BLaER1 treated with 17β-estradiol and CSF1 and Interleukin-3, amounts not matched to agents 10 nM and 100 nM (cell line): ENCODE results near the gene MRI1.

Source experiments
- H3K27ac ChIP-seq, 11 experiments: shearing (Covaris generic); formaldehyde crosslinking; 2 replicates each; pipeline ENCODE4 v1.8.1; 2022
- H3K27me3 ChIP-seq, 11 experiments: shearing (Covaris generic); formaldehyde crosslinking; 2 replicates each; pipeline ENCODE4 v1.8.1; 2022
- H3K36me3 ChIP-seq, 11 experiments: shearing (Covaris generic); formaldehyde crosslinking; 2 replicates each; pipeline ENCODE4 v1.8.1; 2022
- H3K4me1 ChIP-seq, 10 experiments: shearing (Covaris generic); formaldehyde crosslinking; 2 replicates each; pipeline ENCODE4 v1.8.1; 2022
- H3K4me2 ChIP-seq, 11 experiments: shearing (Covaris generic); formaldehyde crosslinking; 2 replicates each; pipeline ENCODE4 v1.8.1; 2022
- H3K4me3 ChIP-seq, 10 experiments: shearing (Covaris generic); formaldehyde crosslinking; 2 replicates each; pipeline ENCODE4 v1.8.1; 2022
- H3K9ac ChIP-seq, 11 experiments: shearing (Covaris generic); formaldehyde crosslinking; 2 replicates each; pipeline ENCODE4 v1.8.1; 2022
- H3K9me3 ChIP-seq, 11 experiments: shearing (Covaris generic); formaldehyde crosslinking; replicated peaks in 1 of 11; 2 replicates each; pipeline ENCODE4 v1.8.1; 2022
- H4K20me1 ChIP-seq, 11 experiments: shearing (Covaris generic); formaldehyde crosslinking; 2 replicates each; pipeline ENCODE4 v1.8.1; 2022
- Cebpa-rat ChIP-seq, 11 experiments: shearing (Covaris generic); IDR thresholded peaks; 2 replicates each; pipeline ENCODE4 v1.8.1; 2022

MRI1 gene

GRCh38 chr19:13756210-13756609, 8.1 kb upstream of the MRI1 start:
- H4K20me1 ChIP-seq = peaks cover 0 to 26% (median 5%) of the 10 kb centered on the region in 11 experiments; a peak in 9 of 22 replicates
- H3K9me3 ChIP-seq = no peaks in the 10 kb centered on the region
- H3K9ac ChIP-seq = no peak overlapping the region
- H3K4me2 ChIP-seq = no peak overlapping the region
- H3K27ac ChIP-seq = no peak overlapping the region
- peaks cover 0 to 27% (median 2%) of the 10 kb centered on the region in 10 experiments; a peak in 8 of 20 replicates for H3K4me1 ChIP-seq
- H3K36me3 ChIP-seq = peaks cover 94 to 100% (median 98%) of the 10 kb centered on the region in 11 experiments
- H3K27me3 ChIP-seq = no peaks in the 10 kb centered on the region
- TF ChIP-seq Cebpa-rat (IDR thresholded peaks at IDR 0.05) = no peak
- H3K4me3 ChIP-seq = no peak overlapping the region

GRCh38 chr19:13757805-13758772, 6.2 kb upstream of the MRI1 start:
- Histone ChIP-seq H3K4me1 (peaks cover 0 to 19% (median under 1%) of the 10 kb centered on the region in 10 experiments; a peak in 8 of 20 replicates), H3K4me2 (no peak overlapping the region), H3K9ac (no peak overlapping the region), H3K9me3 (no peaks in the 10 kb centered on the region), H4K20me1 (peaks cover 0 to 19% (median 5%) of the 10 kb centered on the region in 11 experiments; a peak in 6 of 22 replicates), H3K36me3 (peaks cover 96 to 100% (median 100%) of the 10 kb centered on the region in 11 experiments), H3K27me3 (no peaks in the 10 kb centered on the region), H3K27ac (no peak overlapping the region), H3K4me3 (no peak overlapping the region)
- no peak for TF ChIP-seq Cebpa-rat (IDR thresholded peaks at IDR 0.05)

GRCh38 chr19:13758795-13759194, 5.5 kb upstream of the MRI1 start:
- Histone ChIP-seq H3K4me2 (no peak overlapping the region), H3K27me3 (no peaks in the 10 kb centered on the region), H3K4me1 (peaks cover 0 to 17% (median 2%) of the 10 kb centered on the region in 10 experiments; a peak in 9 of 20 replicates), H3K4me3 (no peak overlapping the region), H3K27ac (no peak overlapping the region), H3K36me3 (peaks cover 91 to 99% (median 95%) of the 10 kb centered on the region in 11 experiments), H3K9ac (no peak overlapping the region), H4K20me1 (peaks cover 0 to 19% (median 5%) of the 10 kb centered on the region in 11 experiments; a peak in 6 of 22 replicates), H3K9me3 (no peaks in the 10 kb centered on the region)
- TF ChIP-seq Cebpa-rat (IDR thresholded peaks at IDR 0.05) = no peak

- Histone ChIP-seq H3K4me1 (peaks cover 11 to 22% (median 16%) of the 10 kb centered on the region in 10 experiments; a peak in 19 of 20 replicates), H3K27ac (no peak overlapping the region), H3K36me3 (peaks cover 64 to 77% (median 68%) of the 10 kb centered on the region in 11 experiments), H3K4me3 (no peak overlapping the region), H3K9me3 (no peaks in the 10 kb centered on the region), H4K20me1 (peaks cover 0 to 28% (median 15%) of the 10 kb centered on the region in 11 experiments; a peak in 10 of 22 replicates), H3K27me3 (no peaks in the 10 kb centered on the region), H3K4me2 (no peak overlapping the region), H3K9ac (no peak overlapping the region)
- no peak for TF ChIP-seq Cebpa-rat (IDR thresholded peaks at IDR 0.05)
Observed at GRCh38 chr19:13761423-13761822, 2.9 kb upstream of the MRI1 start.

GRCh38 chr19:13762635-13763235, 1.6 kb upstream of the MRI1 start:
- peaks cover 51 to 63% (median 55%) of the 10 kb centered on the region in 11 experiments for H3K36me3 ChIP-seq
- no peaks in the 10 kb centered on the region for H3K27me3 ChIP-seq
- H3K9ac ChIP-seq = no peak overlapping the region

GRCh38 chr19:13763265-13763664, 1.1 kb upstream of the MRI1 start:
- Histone ChIP-seq H3K9ac (no peak overlapping the region), H3K27me3 (no peaks in the 10 kb centered on the region), H3K9me3 (no peaks in the 10 kb centered on the region), H3K4me2 (peak overlapping the region in 4 of 11 experiments; percentile 74 to 91 (median 78); a peak in 6 of 22 replicates), H3K4me3 (no peak overlapping the region), H3K27ac (no peak overlapping the region), H3K4me1 (peaks cover 11 to 24% (median 17%) of the 10 kb centered on the region in 10 experiments; a peak in 19 of 20 replicates), H3K36me3 (peaks cover 49 to 61% (median 53%) of the 10 kb centered on the region in 11 experiments), H4K20me1 (peaks cover 0 to 25% (median 17%) of the 10 kb centered on the region in 11 experiments; a peak in 10 of 22 replicates)
- TF ChIP-seq Cebpa-rat (IDR thresholded peaks at IDR 0.05) = no peak

More at GRCh38 chr19:13762635-13763235, 1.6 kb upstream of the MRI1 start:
- Histone ChIP-seq H3K4me2 (no peak overlapping the region), H3K4me1 (peaks cover 11 to 24% (median 17%) of the 10 kb centered on the region in 10 experiments; a peak in 19 of 20 replicates), H3K9me3 (no peaks in the 10 kb centered on the region), H3K27ac (no peak overlapping the region), H3K4me3 (no peak overlapping the region), H4K20me1 (peaks cover 0 to 27% (median 17%) of the 10 kb centered on the region in 11 experiments; a peak in 10 of 22 replicates)
- no peak for TF ChIP-seq Cebpa-rat (IDR thresholded peaks at IDR 0.05)

- peak overlapping the region; percentile 83 to 99 (median 96) for H3K4me2 ChIP-seq
- no peak for TF ChIP-seq Cebpa-rat (IDR thresholded peaks at IDR 0.05)
Observed at GRCh38 chr19:13764821-13765394, 586 bp downstream of the MRI1 start.

GRCh38 chr19:13765395-13766094, 1.2 kb downstream of the MRI1 start:
- Histone ChIP-seq H3K4me1 (peaks cover 11 to 24% (median 17%) of the 10 kb centered on the region in 10 experiments; a peak in 19 of 20 replicates), H3K4me2 (peak overlapping the region; percentile 83 to 99 (median 96)), H3K36me3 (peaks cover 48 to 61% (median 53%) of the 10 kb centered on the region in 11 experiments), H3K4me3 (peak overlapping the region; percentile 66 to 84 (median 76)), H3K27ac (peak overlapping the region in 3 of 11 experiments; percentile 44 to 55 (median 52); a peak in 6 of 22 replicates), H3K27me3 (no peaks in the 10 kb centered on the region), H4K20me1 (peaks cover 0 to 19% (median 12%) of the 10 kb centered on the region in 11 experiments; a peak in 8 of 22 replicates), H3K9ac (peak overlapping the region; percentile 68 to 83 (median 79)), H3K9me3 (no peaks in the 10 kb centered on the region)
- TF ChIP-seq Cebpa-rat (IDR thresholded peaks at IDR 0.05) = no peak

More at GRCh38 chr19:13764821-13765394, 586 bp downstream of the MRI1 start:
- Histone ChIP-seq H3K27me3 (no peaks in the 10 kb centered on the region), H3K36me3 (peaks cover 48 to 61% (median 53%) of the 10 kb centered on the region in 11 experiments), H3K4me1 (peaks cover 11 to 24% (median 17%) of the 10 kb centered on the region in 10 experiments; a peak in 19 of 20 replicates), H3K27ac (peak overlapping the region in 9 of 11 experiments; percentile 20 to 56 (median 44); a peak in 15 of 22 replicates), H3K9ac (peak overlapping the region; percentile 68 to 83 (median 79)), H4K20me1 (peaks cover 0 to 22% (median 12%) of the 10 kb centered on the region in 11 experiments; a peak in 8 of 22 replicates), H3K4me3 (peak overlapping the region; percentile 66 to 84 (median 76)), H3K9me3 (no peaks in the 10 kb centered on the region)
